ENCODE data around the gene BLACAT1. TPM values are rescaled to one million over a fixed set of nuclear protein-coding genes. Genes with fewer than 3 reads are reported as not detected.

Gene BLACAT1
- total RNA-seq, 1 experiment from 2014 or later, result 0.89 TPM

DNA sequence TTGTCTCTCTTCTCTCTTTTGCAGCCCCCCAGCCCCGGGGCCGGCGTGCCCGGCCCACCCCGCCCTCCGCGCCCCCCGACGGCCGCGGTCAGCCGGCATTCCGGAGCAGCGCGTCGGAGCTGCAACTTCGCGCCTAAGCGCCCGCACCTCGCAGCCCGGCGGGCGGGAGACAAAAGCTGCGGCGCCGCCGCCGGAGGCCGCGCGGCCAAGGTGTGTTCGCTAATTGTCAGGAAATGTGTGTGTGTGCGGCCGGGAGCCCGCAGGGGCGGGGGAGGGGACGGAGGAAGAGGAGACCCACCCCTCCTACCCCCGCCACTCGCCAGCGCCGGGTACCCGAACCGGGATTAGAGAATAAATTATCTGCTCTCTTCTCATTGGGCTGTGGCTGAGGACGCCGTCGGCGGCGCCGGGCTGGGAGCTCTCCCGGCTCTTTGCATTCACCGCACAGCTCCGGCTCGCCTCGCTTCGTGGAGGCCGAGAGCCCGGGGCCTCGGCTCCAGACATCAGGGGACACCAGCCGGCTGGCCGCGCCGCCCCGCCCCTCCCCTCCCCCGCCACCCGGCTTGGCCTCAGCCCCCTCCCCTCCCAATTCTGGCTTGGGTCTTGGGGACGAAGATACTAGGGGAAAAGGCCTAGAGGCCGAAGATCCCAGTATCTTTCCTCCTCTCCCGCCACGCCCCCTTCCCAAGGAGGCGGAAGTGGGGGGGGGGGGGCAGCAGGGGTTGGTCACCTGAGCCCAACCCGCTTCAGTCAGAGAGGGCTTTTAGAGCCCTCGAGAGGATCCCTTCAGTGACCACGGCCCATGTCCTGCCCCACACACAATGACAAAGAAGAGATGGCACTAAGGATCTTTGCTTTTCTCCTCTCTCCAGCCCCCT lies 1.3 kb upstream of the BLACAT1 start:
- DNase-seq (ENCODE audit: low spot score), result no peak

DNA sequence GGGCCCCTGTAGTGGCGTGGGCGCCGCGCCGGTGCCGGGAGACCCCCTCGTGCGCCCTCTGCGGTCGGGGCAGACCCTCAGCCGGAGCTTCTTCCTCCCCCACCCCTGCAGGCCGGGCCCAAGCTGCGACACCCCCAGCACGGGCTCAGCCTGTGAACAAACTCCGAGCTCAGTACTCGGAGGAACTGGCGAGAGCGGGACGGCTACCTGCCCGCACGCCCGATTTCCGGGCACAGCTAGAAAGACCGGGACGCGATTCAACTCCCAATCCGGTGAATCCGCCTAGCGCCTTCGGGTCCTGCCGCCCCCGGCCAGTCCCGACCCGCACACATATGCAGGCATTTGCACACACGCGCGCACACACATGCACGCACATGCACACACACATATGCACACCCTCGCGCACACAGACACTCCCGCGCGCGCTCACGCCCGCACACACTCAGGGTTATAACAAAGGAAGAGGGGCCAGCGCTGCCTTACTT lies 580 bp upstream of the BLACAT1 start:
- DNase-seq (ENCODE audit: low spot score), result no peak

DNA sequence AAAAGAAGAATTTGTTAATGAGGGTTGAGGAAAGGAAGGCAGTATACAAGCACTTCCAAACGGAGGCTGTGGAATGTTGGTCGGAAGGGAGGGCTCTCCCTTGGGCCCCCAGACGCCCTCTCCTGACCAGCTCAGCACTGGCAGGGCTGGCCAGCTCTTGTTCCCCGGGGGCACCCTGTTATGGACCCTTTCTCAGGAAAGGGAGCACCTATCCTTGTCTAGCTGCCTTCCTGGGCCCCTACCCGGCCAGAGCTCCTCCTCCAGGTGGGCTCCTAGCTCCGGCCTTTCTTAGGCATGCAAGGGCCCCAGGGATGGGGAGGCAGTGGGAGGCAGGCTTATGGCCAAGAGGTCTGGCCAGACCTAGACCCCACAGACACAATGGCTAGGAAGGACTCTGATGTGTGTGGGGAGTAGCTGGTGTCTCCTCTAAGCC lies 926 bp downstream of the BLACAT1 start:
- no peak for DNase-seq (ENCODE audit: low spot score)

DNA sequence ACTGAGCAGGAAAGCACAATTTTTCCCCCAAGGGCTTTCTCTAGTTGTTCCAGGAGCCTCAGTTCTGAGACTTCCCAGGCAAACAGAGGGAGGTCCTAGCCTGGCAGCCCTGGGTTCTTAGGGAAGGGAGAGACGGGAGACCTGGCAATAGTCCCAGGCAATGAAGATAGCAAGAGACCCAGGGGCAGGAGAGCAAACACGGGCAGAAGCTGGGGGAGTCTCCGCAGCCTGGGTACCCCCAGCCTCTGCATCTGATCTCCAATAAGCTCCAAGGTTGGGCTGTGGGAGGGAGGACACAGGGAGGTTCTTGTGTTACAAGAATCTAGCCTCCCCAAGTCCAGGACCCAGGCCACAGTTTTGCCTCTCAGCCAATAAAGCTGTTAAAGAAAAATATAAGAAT lies 2.4 kb downstream of the BLACAT1 start:
- no peak for DNase-seq (ENCODE audit: low spot score)

DNA sequence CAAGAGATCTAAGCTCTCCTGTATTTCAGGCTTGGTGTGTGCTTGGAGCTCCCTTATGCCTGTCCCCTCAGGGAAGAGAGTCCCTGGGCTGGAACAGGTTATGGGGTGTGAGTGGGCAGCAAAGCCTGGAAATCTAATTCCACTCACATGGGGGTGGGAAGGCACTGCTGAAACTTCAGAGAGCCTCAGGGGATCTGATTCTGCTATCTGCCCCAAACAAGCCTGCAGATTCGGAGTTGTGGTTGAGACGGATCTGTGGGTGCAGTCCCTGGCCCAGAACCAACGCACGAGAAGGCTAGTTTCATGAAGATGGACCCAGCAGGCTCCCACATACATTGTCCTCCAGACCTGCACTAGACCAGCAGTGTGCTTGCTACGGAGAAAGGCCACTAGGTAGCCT lies 2.9 kb downstream of the BLACAT1 start:
- DNase-seq (ENCODE audit: low spot score), result no peak

DNA sequence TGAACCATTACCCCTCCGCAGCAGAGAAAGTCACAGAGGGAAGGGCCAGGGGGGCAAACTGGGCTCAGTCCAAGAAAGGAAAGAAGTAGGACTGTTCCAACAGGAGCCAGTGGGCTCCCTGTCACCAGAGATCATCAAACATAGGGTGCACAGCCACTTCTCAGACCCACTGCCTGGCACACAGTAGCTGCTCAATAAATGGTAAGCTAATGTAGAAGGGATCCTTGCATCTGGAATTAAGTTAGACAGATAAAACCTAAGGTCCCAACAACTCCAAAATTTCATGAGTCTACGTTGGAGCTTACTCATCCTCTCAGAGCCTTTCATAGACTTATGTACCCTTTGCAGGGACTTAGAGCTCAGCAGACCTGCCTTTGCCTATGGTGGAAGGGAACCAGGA lies 3.5 kb downstream of the BLACAT1 start:
- DNase-seq (ENCODE audit: low spot score), result no peak

DNA sequence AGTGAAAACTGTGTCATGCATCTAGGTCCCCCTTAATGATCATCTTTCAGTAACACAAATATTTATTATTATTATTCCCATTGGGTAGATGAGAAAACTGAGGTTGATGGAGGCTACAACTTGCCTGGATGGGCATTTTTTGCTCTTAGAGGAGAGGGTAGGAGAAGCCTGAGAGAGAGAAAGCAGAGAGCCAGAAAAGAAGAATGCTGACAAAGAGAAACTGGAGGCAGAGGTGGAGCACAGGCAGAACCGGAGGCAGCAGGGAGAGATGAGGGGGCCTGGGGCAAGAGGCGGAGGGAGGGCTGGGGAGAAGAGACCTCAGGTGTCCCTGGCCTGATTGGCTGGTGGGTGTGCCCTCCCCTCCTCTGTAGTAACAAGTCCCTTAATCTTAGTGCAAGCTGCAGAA lies 4.1 kb downstream of the BLACAT1 start:
- no peak for DNase-seq (ENCODE audit: low spot score)

DNA sequence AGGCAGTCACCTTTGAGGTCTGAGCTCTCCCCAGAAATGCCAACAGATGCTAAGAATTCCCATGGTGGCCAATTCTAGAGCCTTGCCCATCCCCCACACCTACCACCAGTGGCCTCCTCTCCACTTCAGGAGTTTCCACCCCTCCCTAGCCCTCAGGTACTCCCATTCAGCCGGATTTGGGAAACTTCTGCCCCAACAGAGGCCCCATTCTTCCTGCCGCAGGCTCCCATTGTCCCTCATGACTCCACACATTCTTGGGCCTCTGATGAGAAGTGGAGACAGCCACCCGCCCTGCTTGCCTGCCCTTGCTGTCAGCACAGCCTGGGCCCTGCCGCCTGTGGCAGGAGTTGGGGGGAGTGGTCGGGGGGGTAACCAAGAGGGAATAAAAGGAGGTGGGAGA lies 4.6 kb downstream of the BLACAT1 start:
- DNase-seq (ENCODE audit: low spot score), result no peak

DNA sequence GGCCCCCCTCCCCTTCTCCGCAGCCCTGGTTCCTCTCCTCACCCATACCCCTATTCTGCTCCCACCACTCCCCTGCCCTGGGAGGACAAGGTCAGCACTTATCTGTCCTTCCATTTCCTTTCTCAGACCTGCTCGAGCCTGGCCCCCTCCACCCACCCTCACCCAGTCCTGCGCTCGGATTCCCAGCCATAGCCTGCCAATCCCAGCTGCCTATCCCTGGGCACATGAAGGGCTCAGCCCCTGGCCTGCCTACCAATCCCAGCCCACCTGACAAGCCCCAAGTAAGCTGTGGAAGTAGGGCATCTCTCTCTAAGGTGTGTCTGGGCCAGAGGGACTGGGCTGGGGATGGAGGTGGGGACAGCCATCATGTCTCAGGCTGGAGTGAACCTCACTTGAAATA lies 5.4 kb downstream of the BLACAT1 start:
- DNase-seq (ENCODE audit: low spot score), result no peak

DNA sequence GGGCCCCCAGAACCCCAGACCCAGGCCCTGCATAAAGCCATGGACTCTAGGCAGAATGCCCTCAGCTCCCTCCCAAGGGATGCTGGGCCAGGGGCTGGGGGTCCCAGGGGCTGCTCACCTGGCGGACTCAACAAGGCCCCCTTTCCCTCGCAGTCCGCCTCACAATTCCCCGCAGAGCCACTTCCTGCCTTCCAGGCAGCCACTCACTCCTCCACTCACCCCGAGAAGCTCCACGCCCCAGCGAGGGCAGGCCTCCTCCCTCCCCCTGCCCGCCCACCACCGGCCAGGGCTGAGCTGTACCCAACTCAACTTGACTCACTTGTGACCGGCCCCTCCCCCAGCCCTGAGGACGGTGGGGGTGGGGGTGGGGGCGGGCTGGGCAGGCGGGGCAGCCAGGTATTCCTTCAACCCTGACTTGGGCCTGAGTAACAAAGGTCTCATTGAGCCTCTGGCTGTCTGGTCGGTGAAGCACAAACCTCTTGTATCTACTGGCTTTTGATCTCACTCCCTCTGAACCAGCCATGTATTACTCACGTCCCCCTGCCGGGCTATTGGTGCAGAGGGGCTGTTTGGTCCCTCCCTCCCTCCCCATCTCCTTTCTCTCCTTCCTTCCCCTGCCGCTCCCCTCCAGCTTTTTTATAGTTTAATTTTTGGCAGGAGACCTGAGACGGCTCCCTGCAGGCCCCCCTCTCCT lies 5.9 kb downstream of the BLACAT1 start:
- peak; percentile 70 for DNase-seq (ENCODE audit: low spot score)

DNA sequence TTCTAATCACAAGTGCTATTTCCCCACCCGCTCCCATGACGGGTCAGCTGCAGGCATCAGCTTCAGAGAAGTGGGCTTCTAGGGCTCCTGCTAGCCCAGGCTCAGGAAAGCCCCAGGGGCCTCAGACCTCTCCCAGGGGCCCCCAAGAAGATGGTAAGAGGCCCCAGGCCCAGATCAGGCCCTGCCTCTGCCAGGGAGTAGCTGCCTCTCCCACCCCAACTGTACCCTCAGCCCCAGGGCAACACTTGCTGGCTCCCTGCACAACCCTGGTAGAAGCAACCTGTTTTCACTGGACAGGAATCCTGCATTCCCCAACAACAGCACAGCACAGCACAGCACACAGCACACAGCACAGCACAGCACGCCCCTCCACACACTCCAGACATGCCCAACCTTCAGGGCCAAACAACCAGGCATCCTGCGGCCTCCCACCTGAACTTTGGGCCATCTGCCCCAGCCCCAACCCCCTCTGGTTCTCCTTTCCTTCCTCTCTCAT lies 6.5 kb downstream of the BLACAT1 start:
- no peak for DNase-seq (ENCODE audit: low spot score)

DNA sequence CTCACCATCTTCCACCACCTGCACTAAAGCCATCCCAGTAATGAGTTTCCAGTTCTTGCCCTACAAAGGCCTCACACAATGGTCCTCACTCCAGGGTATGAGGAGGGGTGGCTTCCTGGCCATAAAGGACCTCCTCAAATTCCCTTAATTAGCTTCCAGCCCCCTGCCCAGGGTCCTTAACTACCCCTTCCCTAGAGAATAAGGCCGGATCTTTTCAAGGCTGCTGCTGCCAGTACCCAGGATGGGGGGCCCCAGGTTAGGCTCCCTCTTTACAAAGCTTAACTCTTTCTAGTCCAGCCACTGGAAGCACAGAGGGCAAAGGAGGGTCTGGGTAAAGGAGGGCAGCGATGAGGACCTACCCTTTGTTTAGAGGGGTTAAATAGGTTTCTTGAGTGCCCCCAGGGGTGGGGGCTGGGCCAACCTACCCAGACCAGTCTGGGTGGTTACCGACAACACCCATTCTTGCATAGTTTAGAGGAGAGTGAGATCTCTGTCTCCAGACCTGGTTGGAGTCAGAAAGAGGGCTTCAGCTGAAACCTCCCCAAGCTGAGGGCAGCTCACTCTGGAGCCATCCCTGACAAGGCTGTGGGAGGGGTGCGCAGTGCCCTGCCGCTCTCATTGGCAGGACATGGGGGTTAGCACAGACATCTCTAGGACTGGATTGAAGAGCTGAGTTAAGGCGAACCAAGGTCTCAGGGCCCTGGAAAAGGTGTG lies 7.1 kb downstream of the BLACAT1 start:
- no peak for DNase-seq (ENCODE audit: low spot score)

DNA sequence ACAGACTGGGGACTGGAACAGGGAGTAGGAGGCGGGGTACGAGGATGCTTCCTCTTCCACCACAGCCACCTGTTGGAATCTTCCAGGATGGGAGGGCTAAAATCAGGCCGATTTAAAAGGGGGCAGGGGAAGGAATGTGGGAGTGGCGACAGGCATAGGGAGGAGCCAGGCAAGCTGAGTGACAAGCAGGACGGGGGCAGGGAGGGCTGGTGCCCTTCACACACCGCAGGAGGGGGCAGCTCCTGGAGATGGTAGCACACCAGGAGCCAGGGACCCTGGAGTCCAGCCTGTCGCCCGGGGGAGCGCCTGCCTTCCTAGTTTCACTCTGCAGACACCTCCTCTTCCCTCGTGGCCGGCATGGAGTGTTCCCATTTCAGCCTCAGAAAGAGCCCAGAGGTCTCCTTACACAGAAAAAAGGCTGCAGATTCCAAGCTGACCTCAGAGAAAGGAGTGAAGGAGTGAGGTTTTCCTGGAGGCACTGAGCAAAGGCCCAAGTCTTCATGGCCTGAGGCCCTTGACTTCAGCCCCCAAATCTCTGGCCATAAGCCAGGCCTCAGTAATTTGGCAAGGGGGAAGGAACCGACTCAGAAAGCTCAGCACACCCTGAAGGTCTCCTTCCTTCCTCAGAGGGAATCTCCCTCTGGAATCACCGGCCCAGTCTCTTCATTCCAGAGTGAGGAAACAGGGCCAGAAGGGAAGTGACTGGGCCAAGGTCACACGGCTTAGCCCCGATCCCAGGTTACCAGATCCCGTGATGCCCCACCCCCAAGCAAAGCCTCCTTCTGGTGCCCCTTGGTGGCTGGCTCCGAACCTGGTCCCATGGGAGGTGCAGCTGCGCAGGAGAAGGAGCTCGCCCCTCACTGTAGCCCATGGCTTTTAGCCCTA lies 8.1 kb downstream of the BLACAT1 start:
- no peak for DNase-seq (ENCODE audit: low spot score)

DNA sequence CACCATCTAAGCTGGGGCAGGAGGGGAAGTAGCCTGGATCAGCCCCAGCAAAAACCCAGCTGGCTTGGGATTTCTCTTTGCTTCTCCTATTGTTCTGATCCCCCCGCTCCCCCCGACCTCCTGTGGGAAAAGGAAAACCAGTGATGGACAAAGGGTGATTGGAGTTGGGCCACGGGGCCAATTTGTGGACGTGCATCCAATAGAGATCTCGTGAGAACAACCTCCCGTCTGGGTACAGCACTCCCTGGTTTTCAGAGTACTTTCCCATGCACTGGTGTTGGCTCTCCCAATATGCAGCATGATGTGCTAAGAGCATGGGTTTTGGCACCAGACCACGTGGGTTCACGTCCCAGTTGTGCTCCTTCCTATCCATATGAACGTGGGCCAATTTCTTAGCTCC lies 9.0 kb downstream of the BLACAT1 start:
- no peak for DNase-seq (ENCODE audit: low spot score)

DNA sequence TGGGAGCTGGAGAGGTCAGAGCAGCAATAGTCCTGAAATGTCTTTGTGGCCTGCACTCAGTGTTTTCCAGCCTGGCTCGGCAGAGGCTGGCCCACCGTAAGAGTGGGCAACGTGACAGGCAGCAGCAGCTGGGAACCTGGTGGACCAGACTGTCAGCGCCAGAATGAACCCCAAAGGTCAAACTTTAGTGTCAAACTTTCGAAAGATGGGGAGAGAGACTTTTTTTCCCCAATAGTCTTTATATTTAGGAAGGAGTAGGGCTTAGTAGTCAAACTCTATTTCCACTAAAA lies 10.3 kb downstream of the BLACAT1 start:
- no peak for DNase-seq (ENCODE audit: low spot score)

DNA sequence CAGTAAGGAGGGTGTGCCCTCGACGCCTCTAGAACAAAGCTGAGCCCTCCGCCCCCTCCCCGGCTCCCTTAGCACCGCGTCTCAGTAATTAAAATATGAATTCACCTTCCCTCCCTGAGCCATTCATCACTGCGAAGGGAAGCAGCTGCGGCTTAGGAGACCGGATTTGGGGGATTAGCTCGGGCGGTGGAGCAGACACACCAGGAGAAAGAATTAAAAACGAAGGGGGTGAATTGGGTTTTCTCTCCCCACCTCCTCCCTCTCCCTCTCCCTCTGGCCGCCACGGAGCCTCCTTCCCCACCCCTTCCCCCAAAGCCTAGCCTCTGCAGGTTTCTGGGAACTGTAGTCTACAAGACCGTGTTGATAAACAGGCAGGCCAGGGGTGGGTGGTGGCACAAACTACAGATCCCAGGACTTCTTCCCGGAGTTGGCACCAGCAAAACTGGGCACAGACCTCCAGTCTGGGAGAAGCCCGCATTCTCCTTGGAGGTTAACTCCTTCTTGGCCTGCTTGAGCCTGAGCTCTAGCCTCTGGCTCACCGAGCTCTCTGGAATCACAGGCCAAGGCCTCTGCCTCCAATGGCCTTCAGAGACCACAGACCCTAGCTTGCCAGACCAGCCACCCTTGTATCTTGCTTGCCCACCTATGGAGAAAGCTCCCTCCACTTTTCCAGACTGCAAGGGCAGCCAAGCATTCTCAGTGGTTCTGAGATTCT lies 10.8 kb downstream of the BLACAT1 start:
- DNase-seq (ENCODE audit: low spot score), result peak; percentile 75

DNA sequence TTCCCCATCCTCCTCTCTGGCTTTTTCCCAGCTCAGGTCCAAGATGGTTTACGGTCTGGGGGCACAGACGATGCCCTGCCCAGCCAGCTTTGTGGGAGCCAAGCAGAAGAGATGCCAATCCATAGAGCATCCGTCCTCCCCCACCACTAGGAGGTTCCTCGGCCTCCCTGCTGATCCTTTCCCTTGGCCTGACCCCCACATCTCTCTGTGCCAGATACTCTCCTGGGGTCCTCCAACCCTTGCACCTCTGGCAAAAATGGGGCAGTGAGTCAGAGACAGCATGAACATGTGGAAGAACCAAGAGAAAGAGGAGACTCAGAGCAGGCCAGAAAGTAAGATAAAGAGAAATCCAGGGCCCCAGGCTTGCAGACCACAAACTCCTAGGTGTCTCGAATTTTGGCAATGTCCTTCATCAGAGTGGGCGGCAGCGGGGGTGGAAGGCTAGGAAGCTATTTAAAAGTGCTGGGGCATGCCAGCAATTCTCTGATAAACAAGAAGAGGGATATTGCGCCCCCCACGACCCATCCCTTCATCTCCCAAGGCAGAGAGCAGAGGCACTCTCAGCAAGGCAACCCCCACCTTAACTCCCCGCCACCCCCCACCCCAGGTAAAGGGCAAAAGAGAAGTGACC lies 11.4 kb downstream of the BLACAT1 start:
- DNase-seq (ENCODE audit: low spot score), result no peak

DNA sequence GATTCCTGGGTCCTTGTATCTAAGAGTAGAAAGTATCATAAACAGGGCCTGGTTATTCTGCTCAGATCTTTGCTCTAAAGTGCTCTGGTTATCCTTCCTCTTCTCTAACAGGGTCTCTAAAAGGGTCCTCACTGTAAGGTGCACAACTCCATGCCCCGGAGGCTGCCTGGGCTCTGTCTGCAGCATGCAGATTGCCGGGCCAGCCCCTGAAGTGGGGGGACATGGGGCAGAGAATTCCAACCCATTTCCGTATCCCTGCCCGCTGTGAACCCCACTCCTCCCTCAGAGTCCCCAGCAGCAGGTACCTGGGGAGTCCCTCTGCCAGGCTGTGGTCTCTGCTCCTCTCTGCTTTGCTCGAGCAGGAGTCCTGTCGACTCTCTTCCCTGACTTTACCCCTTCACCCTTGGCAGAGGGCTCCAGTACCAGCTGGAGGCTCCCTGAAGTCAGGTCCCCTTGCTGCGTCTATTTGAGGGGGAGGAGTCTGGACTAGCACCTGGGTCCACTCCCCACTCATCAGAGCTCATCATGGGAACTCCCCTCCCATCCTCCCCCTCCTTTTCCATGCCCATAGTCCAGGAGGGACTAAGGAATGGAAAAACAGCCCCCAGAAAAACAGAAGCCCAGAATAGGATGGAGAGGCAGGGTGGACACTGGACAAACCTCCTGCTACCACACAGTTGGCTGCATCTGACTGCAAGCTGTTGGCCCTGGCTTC lies 12.1 kb downstream of the BLACAT1 start:
- no peak for DNase-seq (ENCODE audit: low spot score)

DNA sequence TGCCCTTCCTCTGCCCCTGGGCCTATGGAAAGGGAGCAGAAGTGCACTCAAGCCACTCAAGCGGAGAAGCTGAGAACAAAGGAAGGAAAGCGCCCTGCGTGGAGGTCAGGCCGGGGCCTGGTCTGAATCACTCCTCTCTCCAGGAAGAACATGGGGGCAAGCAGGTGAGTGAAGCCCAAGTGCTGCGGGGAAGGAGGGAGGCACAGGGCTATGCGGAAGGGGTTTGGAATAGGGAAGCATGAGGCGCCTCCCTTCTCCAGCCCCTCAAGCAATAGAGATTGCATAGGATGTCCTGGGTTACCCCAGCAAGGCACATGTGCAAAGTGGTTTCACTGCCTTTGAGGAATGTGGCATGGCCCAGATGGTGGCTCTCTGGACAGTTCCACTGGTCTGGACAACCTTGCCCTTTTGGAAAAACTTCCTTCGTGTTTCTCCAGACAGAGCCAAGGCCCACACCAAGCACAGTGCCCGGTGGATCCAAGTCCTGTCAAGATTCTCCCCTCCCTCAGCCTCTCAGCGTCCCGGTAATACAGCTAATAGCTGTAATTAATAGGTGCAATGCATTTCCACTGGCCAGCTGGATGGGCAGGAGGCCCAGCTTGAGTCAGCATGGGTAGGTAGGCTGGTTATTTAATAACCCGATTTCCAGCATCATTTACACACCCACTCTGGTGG lies 13.7 kb downstream of the BLACAT1 start:
- DNase-seq (ENCODE audit: low spot score), result no peak
